GM19240 (cell line): ENCODE results near the gene CACYBP.
A peak's percentile ranks its signal among the peaks of the same experiment; 100 is the strongest.
"Not testable (repeated sequence)": the region's sequence is repeated elsewhere in the genome, so short reads cannot be mapped to it uniquely, and the experiment has no call there.

Experiments used
- DNase-seq: peaks from one replicate; pipeline ENCODE4 v3.0.0; 2011; ENCODE audit warnings: low spot score; ENCODE audit not compliant: insufficient read length

The CACYBP gene

DNA sequence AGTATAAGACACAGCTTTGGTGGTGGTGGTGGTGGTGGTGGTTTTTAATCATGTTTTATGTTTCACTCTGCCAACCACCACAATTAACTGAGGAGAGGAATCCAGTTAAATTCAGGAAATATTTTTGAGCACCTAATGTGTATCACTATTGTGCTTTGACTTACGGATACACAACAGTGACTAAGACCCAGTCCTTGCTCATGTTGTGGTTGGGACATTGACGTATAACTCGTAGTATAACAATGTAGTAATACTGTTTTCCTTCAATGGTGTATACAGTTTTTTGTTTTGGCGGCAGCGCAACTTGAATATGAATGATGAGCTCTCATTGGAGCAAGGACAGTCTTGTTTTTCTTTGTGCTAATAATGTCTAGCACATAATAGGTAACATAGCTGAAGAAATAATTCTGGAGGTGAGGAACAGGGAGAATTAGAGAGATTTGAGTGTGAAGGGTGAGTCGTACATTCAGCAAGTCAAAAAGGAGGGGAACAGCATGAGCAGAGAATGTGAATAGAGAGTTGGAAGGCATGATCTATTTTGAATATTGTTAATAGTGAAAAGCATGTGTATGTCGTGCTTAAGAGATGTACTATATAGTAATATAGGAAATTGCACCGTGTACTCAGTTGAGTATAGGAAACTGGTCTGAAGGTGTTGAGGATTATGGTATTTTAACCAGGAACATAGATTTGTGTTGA lies 5.5 kb downstream of the CACYBP start:
- no peak for DNase-seq

GRCh38 chr1:175009532-175009931 lies 9.8 kb downstream of the CACYBP start:
- DNase-seq: no peak

DNA sequence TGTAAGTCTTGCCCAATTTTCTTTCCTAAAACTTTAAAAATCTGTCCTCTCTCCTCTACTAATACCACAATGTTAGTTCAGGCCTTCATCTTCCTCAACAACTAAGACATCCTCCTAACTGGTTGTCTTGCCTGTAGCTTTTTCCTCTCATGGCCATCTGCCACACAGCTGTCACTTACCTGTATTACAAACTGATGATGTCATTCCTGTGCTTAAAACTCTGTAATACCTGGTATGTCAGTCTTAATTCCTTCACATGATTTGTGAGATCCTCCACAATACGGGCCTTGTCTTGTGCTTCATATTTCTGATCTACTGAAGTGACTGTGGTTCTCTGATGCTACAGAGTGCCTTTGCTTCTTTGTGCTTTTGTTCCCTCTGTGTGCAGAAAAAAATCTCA lies 13.7 kb downstream of the CACYBP start:
- no peak for DNase-seq

GRCh38 chr1:175015243-175015642 lies 15.5 kb downstream of the CACYBP start:
- no peak for DNase-seq

- DNase-seq: no peak
Measured at GRCh38 chr1:175019524-175019923, 19.8 kb downstream of the CACYBP start.

DNA sequence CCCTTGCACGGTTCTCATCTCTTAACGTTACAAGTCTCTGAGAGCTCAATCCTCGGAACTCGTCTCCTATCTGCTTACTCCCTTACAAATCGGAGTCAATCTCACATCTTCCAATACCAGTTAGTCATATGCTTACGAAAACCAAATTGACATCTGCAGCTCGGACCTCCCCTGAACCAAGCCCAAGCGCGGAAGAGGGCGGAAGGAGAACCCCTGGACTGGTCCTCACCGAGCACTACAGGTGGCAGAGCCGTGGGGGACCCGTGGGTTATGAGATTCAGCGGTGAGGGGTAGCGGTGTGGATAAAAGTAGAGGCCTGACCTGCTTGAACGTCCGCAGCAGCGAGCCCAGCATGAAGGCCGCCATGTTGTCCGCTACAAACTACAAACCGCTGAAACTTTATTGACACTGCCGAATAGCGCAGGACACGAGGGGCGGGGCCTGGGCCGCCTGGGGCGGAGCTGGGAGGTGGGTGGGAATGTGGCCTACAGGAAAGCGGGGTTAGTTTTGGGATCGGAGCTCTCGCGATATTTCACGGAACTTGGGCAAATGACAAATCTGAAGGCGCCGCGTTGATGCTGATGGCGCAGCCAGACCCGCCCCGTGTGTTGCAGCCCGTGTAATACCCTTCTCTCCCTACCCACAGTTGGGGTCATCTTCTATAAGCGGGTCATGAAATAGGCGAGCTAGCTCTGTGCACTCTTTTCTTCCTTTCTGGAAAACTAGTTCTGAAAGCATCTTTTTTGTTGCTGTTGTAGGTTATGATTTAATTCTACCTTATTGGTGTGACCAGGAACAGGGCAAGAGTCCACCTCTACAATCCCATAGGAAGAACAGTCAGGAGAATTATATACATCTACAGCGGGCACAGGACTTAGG lies 23.5 kb downstream of the CACYBP start, which contains the start of gene MRPS14:
MRPS14 (minus strand) TSS at position 383 of the 879 bp plus-strand sequence; CDS start at position 366, 17 bp downstream.
- DNase-seq: peak; percentile 73

DNA sequence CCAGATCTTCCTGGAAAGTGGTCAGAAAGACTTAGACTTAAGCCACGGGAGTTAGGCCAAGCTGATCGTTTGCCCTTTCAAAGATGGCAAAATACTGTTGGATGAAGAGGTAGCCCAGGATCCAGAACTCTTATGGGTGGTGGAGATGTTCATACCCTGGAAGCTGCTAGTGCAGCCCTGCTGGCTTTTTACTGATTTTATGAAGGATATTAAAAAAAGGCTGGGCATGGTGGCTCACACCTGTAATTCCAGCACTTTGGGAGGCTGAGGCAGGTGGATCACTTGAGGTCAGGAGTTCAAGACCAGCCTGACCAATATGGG lies 24.1 kb downstream of the CACYBP start:
- not testable (repeated sequence) for DNase-seq

- DNase-seq: no peak
Measured at GRCh38 chr1:175024773-175025172, 25.0 kb downstream of the CACYBP start.

- no peak for DNase-seq
Measured at GRCh38 chr1:175033953-175034352, 34.2 kb downstream of the CACYBP start.

DNA sequence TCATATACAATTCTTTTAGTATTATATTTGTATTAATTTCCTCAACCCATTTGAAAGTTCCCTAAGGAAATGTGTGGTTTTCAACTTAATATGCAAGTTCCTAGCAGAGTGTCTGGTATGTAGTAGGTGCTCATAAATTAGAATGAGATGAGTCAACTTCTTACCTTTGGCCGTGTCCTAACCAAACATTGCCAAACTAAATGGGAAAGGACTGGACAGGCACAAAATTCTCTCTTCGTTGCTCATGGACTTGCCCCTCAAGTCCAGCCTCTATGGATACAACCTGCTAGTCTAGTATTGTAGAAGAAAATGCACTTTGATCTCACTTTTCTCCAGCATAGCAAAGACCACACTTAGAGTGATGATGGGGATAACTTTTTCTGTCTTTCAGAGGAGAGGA lies 35.0 kb downstream of the CACYBP start:
- DNase-seq: no peak

DNA sequence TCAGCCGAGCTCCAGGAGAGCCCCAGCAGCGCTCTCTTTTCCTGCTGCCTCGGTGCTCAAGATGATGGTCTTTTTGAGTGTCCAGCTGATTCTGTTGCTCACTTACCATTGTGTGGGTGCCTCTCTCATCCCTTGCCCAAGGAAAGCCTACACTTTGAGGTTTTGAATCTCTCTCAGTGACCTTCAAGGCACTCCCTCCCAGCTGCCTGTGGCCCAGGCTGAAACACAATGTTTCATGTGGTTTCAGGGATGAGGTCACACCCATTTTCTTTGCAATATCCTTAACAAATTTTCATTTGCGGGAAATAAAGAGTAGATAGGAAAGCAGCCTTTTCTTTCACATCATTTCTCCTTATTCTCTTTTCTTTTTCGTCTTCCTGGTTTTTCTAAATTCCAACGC lies 36.1 kb downstream of the CACYBP start:
- no peak for DNase-seq

DNA sequence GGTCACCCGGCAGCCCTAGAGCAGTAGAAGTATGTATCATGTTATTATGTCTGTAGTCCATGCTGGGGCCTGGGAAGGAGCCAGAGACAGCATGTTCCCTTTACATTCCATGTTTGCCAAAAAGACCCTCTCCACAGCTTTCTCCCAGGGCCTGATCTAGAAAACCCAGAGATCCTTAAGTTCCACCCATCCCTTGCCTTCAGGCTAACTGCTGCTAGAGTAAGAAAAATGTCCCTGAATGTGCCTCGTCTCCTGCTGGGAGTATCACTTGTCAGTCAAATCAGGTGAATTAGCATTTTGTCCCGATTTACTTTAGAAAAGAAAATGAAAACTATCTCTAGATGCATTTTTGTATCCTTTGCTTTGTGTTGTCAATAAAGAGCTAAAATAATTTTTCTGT lies 36.7 kb downstream of the CACYBP start:
- no peak for DNase-seq

DNA sequence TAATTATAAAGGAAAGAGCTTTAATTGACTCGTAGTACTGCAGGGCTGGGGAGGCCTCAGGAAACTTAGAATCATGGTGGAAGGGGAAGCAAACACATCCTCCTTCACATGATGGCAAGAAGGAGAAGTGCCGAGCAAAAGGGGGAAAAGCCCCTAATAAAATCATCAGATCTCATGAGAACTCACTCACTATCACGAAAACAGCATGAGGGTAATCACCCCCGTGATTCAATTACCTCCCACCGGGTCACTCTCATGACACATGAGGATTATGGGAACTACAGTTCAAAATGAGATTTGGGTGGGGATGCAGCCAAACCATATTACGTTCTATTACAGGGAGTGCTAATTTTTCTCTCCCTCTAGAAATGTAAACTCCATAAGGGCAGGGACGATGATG lies 37.7 kb downstream of the CACYBP start:
- no peak for DNase-seq

- no peak for DNase-seq
Measured at GRCh38 chr1:175040324-175040879, 40.7 kb downstream of the CACYBP start.

DNA sequence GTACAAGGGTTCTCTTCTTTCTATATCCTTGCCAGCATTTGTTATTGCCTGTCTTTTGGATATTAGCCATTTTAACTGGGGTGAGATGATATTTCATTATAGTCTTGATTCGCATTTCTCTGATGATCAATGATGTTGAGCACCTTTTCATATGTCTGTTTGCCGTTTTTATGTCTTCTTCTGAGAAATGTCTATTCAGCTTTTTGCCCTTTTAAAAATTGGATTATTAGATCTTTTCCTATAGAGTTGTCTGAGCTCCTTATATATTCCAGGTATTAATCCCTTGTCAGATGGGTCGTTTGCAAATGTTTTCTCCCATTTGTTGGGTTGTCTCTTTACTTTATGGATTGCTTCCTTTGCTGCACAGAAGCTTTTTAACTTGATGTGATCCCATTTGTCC lies 42.9 kb downstream of the CACYBP start:
- no peak for DNase-seq

DNA sequence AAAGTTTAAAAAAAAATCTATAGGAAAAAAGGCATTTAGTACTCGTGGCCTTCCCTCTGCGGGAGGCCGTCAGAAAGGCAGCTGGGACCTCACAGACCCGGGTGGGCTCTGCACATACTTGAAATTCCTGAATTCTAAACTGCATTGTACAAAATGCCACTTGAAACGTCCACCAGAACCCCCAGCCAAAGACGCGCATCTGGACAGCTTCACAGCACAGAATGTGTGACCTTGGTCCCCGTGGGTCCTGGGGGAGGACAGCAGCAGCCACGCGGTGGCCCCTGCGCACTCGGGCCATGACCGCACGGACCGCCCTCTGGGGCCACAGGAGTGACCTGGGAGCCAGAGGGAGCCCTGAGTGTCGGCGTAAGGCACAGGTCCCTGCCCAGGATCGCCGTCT lies 44.1 kb downstream of the CACYBP start:
- DNase-seq: no peak

- not testable (repeated sequence) for DNase-seq
Measured at GRCh38 chr1:175044591-175044990, 44.8 kb downstream of the CACYBP start.

- DNase-seq: no peak
Measured at GRCh38 chr1:175045097-175045496, 45.4 kb downstream of the CACYBP start.

GRCh38 chr1:175045519-175045918 lies 45.8 kb downstream of the CACYBP start:
- no peak for DNase-seq

GRCh38 chr1:175050992-175051391 lies 51.2 kb downstream of the CACYBP start:
- no peak for DNase-seq

GRCh38 chr1:175054736-175055135 lies 55.0 kb downstream of the CACYBP start:
- no peak for DNase-seq
